ENCODE results near the gene PDE6G.

The PDE6G gene

GRCh38 chr17:81656835-81657234 lies 493 bp upstream of the PDE6G start:
- no peak overlapping the region for H3K4me3 ChIP-seq (ENCODE audit: extremely low read depth, insufficient read depth, low read length, poor library complexity, severe bottlenecking)
- no peaks in the 10 kb centered on the region for H3K4me1 ChIP-seq (ENCODE audit: control insufficient read depth, insufficient read depth, low read length, poor library complexity, severe bottlenecking)
- WGBS, 2 experiments (ENCODE audit: insufficient coverage in 2 of 2): 75 to 93% methylated on average over 2 to 4 of the region's 4 CpGs
- no peaks in the 10 kb centered on the region for H3K9me3 ChIP-seq (ENCODE audit: control insufficient read depth, low read length)
- H3K36me3 ChIP-seq (ENCODE audit: control insufficient read depth, insufficient read depth, low read length): no peaks in the 10 kb centered on the region
- H3K27ac ChIP-seq (ENCODE audit: low read depth, low read length, severe bottlenecking): no peak overlapping the region

GRCh38 chr17:81655378-81656117 lies 794 bp downstream of the PDE6G start:
- H3K27ac ChIP-seq (ENCODE audit: low read depth, low read length, severe bottlenecking): no peak overlapping the region
- no peaks in the 10 kb centered on the region for H3K9me3 ChIP-seq (ENCODE audit: control insufficient read depth, low read length)
- 92 to 94% methylated on average over 13 to 17 of the region's 18 CpGs for WGBS, 2 experiments (ENCODE audit: insufficient coverage in 2 of 2)
- H3K4me3 ChIP-seq (ENCODE audit: extremely low read depth, insufficient read depth, low read length, poor library complexity, severe bottlenecking): no peak overlapping the region
- H3K36me3 ChIP-seq (ENCODE audit: control insufficient read depth, insufficient read depth, low read length): no peaks in the 10 kb centered on the region
- H3K4me1 ChIP-seq (ENCODE audit: control insufficient read depth, insufficient read depth, low read length, poor library complexity, severe bottlenecking): no peaks in the 10 kb centered on the region

DNA sequence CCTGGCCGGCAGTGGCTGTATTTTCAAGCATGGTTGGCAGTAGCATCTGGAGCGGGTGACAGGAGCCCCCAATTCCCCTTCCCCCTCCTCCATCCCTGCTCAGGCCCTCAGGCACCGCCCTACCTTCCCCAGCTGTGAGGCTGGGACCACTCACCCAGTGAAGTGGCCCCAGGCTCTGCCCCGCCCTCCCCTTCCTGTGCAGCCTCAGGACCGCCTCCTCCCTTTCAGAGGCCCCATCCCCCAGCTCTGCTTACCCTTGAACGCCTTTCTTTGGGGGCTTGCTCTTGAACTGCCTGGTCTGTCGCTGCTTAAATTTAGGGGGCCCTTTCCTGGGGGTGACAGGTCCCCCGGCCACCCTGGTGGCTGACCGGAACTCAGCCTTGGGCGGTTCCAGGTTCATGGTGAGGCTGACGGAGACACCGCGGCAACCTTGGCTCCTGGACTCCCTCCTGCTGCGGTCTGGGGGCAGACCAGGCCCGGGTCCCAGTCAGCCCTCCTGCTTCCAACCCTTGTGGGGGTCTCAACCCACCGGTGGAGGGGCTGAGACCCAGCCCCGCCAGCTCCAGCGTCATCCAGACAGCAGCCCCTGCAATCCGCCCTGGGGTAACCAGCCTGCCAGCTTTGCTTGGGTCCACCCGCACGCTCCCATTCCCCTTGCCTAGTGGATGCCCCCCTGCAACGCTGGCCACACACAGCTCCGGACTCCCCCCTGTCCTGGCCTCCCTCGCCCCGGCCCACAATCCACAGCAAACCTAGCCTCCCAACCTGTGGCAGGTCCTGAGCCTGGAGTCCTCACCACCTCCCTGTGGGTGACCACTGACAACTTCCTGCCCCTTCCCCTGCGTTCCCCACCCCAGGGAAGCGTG lies 3.2 kb downstream of the PDE6G start:
- Histone ChIP-seq H3K9me3 (ENCODE audit: control insufficient read depth, low read length) (no peaks in the 10 kb centered on the region), H3K4me3 (ENCODE audit: extremely low read depth, insufficient read depth, low read length, poor library complexity, severe bottlenecking) (peak overlapping the region; percentile 11), H3K4me1 (ENCODE audit: control insufficient read depth, insufficient read depth, low read length, poor library complexity, severe bottlenecking) (no peaks in the 10 kb centered on the region), H3K36me3 (ENCODE audit: control insufficient read depth, insufficient read depth, low read length) (no peaks in the 10 kb centered on the region), H3K27ac (ENCODE audit: low read depth, low read length, severe bottlenecking) (no peak overlapping the region)
- WGBS, 2 experiments (ENCODE audit: insufficient coverage in 2 of 2): 35 to 45% methylated on average over 17 to 24 of the region's 27 CpGs

DNA sequence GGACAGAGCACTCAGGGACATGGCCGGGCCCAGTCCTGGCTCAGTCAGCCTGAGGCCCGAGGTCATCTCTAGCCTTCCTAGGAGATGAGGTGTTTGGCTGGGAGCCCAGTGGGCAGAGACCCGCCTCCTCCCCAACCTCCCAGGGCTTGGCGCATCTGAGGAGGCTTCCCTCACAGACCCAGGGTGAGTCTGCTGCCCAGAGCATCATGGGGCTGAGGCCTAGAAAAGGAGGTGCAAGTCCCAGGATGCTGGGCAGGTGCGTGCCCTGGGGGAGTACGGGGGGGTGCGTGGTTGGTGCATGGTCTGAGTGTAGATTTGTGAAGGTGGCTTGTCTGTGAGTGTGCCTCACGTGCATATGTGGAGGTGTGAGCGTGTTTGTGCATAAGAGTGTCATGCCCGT lies 4.7 kb downstream of the PDE6G start:
- no peak overlapping the region for H3K27ac ChIP-seq (ENCODE audit: low read depth, low read length, severe bottlenecking)
- H3K36me3 ChIP-seq (ENCODE audit: control insufficient read depth, insufficient read depth, low read length): no peaks in the 10 kb centered on the region
- H3K4me1 ChIP-seq (ENCODE audit: control insufficient read depth, insufficient read depth, low read length, poor library complexity, severe bottlenecking): no peaks in the 10 kb centered on the region
- WGBS, 2 experiments (ENCODE audit: insufficient coverage in 2 of 2): 94 to 95% methylated on average over 8 of the region's 10 CpGs
- H3K9me3 ChIP-seq (ENCODE audit: control insufficient read depth, low read length): no peaks in the 10 kb centered on the region
- H3K4me3 ChIP-seq (ENCODE audit: extremely low read depth, insufficient read depth, low read length, poor library complexity, severe bottlenecking): no peak overlapping the region

GRCh38 chr17:81650951-81651350 lies 5.4 kb downstream of the PDE6G start:
- Histone ChIP-seq H3K4me3 (ENCODE audit: extremely low read depth, insufficient read depth, low read length, poor library complexity, severe bottlenecking) (no peak overlapping the region), H3K27ac (ENCODE audit: low read depth, low read length, severe bottlenecking) (no peak overlapping the region), H3K9me3 (ENCODE audit: control insufficient read depth, low read length) (no peaks in the 10 kb centered on the region), H3K4me1 (ENCODE audit: control insufficient read depth, insufficient read depth, low read length, poor library complexity, severe bottlenecking) (no peaks in the 10 kb centered on the region), H3K36me3 (ENCODE audit: control insufficient read depth, insufficient read depth, low read length) (no peaks in the 10 kb centered on the region)
- WGBS, 2 experiments (ENCODE audit: insufficient coverage in 2 of 2): 80 to 83% methylated on average over 1 of the region's 9 CpGs

- Histone ChIP-seq H3K4me1 (ENCODE audit: control insufficient read depth, insufficient read depth, low read length, poor library complexity, severe bottlenecking) (no peaks in the 10 kb centered on the region), H3K9me3 (ENCODE audit: control insufficient read depth, low read length) (no peaks in the 10 kb centered on the region), H3K27ac (ENCODE audit: low read depth, low read length, severe bottlenecking) (no peak overlapping the region), H3K4me3 (ENCODE audit: extremely low read depth, insufficient read depth, low read length, poor library complexity, severe bottlenecking) (no peak overlapping the region), H3K36me3 (ENCODE audit: control insufficient read depth, insufficient read depth, low read length) (no peaks in the 10 kb centered on the region)
- WGBS, 2 experiments (ENCODE audit: insufficient coverage in 2 of 2): 81 to 83% methylated on average over 12 to 13 of the region's 14 CpGs
Measured at GRCh38 chr17:81648707-81649085, 7.6 kb downstream of the PDE6G start.

DNA sequence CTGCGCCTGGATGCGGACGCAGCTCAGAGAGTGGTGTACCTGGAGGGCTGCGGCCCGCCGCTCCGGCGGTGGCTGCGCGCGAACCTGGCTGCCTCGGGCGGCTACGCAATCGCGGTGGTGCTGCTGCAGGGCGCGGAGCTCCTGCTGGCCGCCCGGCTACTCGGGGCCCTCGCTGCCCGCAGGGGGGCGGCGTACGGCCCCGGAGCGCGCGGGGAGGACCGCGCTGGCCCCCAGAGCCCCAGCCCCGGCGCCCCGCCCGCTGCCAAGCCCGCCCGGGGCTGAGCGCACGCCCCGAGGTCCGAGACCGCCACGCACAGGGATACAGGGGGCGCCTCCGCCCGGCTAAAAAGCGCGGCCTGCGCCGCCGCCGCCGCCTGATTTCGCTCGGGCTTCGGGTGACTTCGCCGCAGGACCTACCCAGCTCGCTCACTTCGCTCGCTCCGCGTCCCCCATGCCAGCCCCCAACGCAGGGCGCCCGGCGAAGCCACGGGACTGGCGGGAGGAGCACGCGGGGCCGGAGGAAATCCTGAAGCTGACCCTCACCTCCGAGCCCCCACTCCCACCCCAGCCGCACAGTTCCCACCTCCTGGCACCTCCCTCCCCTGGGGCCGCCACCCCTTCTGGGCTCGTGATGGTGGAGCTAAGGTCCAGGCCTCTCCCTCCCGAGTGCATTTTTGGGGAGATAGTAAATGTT lies 8.2 kb downstream of the PDE6G start:
- Histone ChIP-seq H3K4me3 (ENCODE audit: extremely low read depth, insufficient read depth, low read length, poor library complexity, severe bottlenecking) (peak overlapping the region; percentile 5), H3K36me3 (ENCODE audit: control insufficient read depth, insufficient read depth, low read length) (no peaks in the 10 kb centered on the region), H3K9me3 (ENCODE audit: control insufficient read depth, low read length) (no peaks in the 10 kb centered on the region), H3K4me1 (ENCODE audit: control insufficient read depth, insufficient read depth, low read length, poor library complexity, severe bottlenecking) (no peaks in the 10 kb centered on the region), H3K27ac (ENCODE audit: low read depth, low read length, severe bottlenecking) (no peak overlapping the region)
- WGBS, 2 experiments (ENCODE audit: insufficient coverage in 2 of 2): 4 to 9% methylated on average over 40 to 57 of the region's 78 CpGs

DNA sequence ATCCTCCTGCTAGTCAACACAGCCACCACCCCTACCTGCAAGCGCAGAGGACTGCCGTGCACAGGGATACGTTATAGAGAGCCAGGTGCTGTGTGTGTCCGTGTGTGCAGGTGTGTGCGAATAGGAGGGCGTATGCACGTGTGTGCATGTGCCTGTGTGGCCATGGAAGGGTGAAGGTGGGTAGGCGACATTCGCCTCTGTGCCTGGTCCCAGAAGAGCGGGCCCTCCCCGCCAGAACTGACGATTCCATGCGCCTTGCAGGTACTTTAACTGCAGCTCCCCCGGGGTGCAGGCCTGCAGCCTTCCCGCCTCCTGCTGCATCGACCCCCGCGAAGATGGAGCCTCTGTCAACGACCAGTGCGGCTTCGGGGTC lies 8.7 kb downstream of the PDE6G start:
- 37 to 38% methylated on average over 15 to 18 of the region's 21 CpGs for WGBS, 2 experiments (ENCODE audit: insufficient coverage in 2 of 2)
- Histone ChIP-seq H3K9me3 (ENCODE audit: control insufficient read depth, low read length) (no peaks in the 10 kb centered on the region), H3K36me3 (ENCODE audit: control insufficient read depth, insufficient read depth, low read length) (no peaks in the 10 kb centered on the region), H3K4me3 (ENCODE audit: extremely low read depth, insufficient read depth, low read length, poor library complexity, severe bottlenecking) (no peak overlapping the region), H3K27ac (ENCODE audit: low read depth, low read length, severe bottlenecking) (no peak overlapping the region), H3K4me1 (ENCODE audit: control insufficient read depth, insufficient read depth, low read length, poor library complexity, severe bottlenecking) (peaks cover 2% of the 10 kb centered on the region)

- Histone ChIP-seq H3K4me3 (ENCODE audit: extremely low read depth, insufficient read depth, low read length, poor library complexity, severe bottlenecking) (no peak overlapping the region), H3K36me3 (ENCODE audit: control insufficient read depth, insufficient read depth, low read length) (no peaks in the 10 kb centered on the region), H3K27ac (ENCODE audit: low read depth, low read length, severe bottlenecking) (no peak overlapping the region), H3K4me1 (ENCODE audit: control insufficient read depth, insufficient read depth, low read length, poor library complexity, severe bottlenecking) (peaks cover 8% of the 10 kb centered on the region), H3K9me3 (ENCODE audit: control insufficient read depth, low read length) (no peaks in the 10 kb centered on the region)
- WGBS, 2 experiments (ENCODE audit: insufficient coverage in 2 of 2): 84 to 86% methylated on average over 4 to 7 of the region's 12 CpGs
Measured at GRCh38 chr17:81646869-81647600, 9.3 kb downstream of the PDE6G start.

Measured in mesodermal cell (in vitro differentiated cells).